ENCODE data around the gene SELENOH. TPM values are rescaled to one million over a fixed set of nuclear protein-coding genes. Genes with fewer than 3 reads are reported as not detected.
A peak's percentile ranks its signal among the peaks of the same experiment; 100 is the strongest.

The SELENOH gene
- total RNA-seq, 1 experiment from 2014 or later: 112 TPM

- Histone ChIP-seq H3K4me3 (ENCODE audit: low read depth in 2 of 2, low read length in 2 of 2) (peak overlapping the region in 1 of 2 experiments; percentile 43; a peak in 1 of 4 replicates), H3K9me3 (ENCODE audit: control insufficient read depth, insufficient read depth, low read depth, low read length) (no peaks in the 10 kb centered on the region), H3K27me3 (ENCODE audit: control insufficient read depth, insufficient read depth, low read length) (no peaks in the 10 kb centered on the region), H3K27ac (ENCODE audit: low read length) (peak overlapping the region; percentile 99), H3K4me1 (ENCODE audit: control insufficient read depth, insufficient read depth, low read length) (peaks cover 93% of the 10 kb centered on the region), H3K36me3 (ENCODE audit: control insufficient read depth, insufficient read depth, low read length) (no peaks in the 10 kb centered on the region; the same call in 1 of the 2 replicates)
- ChIA-PET CTCF (no interaction called here), POLR2A (no interaction called here)
- no peak for ATAC-seq
- no peak for DNase-seq (ENCODE audit: low read depth, low spot score)
- TF ChIP-seq POLR2AphosphoS5 (IDR thresholded peaks at IDR 0.05; ENCODE audit: low read depth, low read length) (no peak), TCF7L2 (IDR thresholded peaks at IDR 0.05; ENCODE audit: low read depth, low read length) (no peak), CTCF (IDR thresholded peaks at IDR 0.05) (no peak), SIN3A (IDR thresholded peaks at IDR 0.05; ENCODE audit: borderline replicate concordance, insufficient read depth, low read depth, low read length) (no peak)
- TF ChIP-seq, protein P1, sequence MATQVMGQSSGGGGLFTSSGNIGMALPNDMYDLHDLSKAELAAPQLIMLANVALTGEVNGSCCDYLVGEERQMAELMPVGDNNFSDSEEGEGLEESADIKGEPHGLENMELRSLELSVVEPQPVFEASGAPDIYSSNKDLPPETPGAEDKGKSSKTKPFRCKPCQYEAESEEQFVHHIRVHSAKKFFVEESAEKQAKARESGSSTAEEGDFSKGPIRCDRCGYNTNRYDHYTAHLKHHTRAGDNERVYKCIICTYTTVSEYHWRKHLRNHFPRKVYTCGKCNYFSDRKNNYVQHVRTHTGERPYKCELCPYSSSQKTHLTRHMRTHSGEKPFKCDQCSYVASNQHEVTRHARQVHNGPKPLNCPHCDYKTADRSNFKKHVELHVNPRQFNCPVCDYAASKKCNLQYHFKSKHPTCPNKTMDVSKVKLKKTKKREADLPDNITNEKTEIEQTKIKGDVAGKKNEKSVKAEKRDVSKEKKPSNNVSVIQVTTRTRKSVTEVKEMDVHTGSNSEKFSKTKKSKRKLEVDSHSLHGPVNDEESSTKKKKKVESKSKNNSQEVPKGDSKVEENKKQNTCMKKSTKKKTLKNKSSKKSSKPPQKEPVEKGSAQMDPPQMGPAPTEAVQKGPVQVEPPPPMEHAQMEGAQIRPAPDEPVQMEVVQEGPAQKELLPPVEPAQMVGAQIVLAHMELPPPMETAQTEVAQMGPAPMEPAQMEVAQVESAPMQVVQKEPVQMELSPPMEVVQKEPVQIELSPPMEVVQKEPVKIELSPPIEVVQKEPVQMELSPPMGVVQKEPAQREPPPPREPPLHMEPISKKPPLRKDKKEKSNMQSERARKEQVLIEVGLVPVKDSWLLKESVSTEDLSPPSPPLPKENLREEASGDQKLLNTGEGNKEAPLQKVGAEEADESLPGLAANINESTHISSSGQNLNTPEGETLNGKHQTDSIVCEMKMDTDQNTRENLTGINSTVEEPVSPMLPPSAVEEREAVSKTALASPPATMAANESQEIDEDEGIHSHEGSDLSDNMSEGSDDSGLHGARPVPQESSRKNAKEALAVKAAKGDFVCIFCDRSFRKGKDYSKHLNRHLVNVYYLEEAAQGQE (IDR thresholded peaks at IDR 0.05; ENCODE audit: insufficient read depth in 1 of 2, low read depth in 2 of 2, low read length in 1 of 2): no peak
- intact Hi-C loops (cut with micrococcal nuclease; ENCODE audit: unreplicated experiment): no loop called here
- in situ Hi-C loops (cut with HindIII; ENCODE audit: low pct_unique_long_range_greater_than_20kb, low sequenced_read_pairs): no loop called here
- no TSS peak for BruUV-seq (replicated peaks)
Measured at GRCh38 chr11:57776577-57777210, 35.4 kb downstream of the SELENOH start.

- TF ChIP-seq, protein P1 (IDR thresholded peaks at IDR 0.05; ENCODE audit: insufficient read depth in 1 of 2, low read depth in 2 of 2, low read length in 1 of 2): no peak
- TF ChIP-seq TCF7L2 (IDR thresholded peaks at IDR 0.05; ENCODE audit: low read depth, low read length): no peak
- no peak for TF ChIP-seq POLR2AphosphoS5 (IDR thresholded peaks at IDR 0.05; ENCODE audit: low read depth, low read length)
- TF ChIP-seq SIN3A (IDR thresholded peaks at IDR 0.05; ENCODE audit: borderline replicate concordance, insufficient read depth, low read depth, low read length): no peak
- no peak for TF ChIP-seq CTCF (IDR thresholded peaks at IDR 0.05)
- H3K36me3 ChIP-seq (ENCODE audit: control insufficient read depth, insufficient read depth, low read length): no peaks in the 10 kb centered on the region; the same call in 1 of the 2 replicates
- BruUV-seq (replicated peaks): no TSS peak
- peak; percentile 46 for ATAC-seq
- CTCF ChIA-PET: interaction anchor here (0.6 to 0.9 kb wide), 2 partner anchors 14 to 20 kb away, joined by 3 to 5 read pairs; no protein-coding TSS in a partner anchor
- peak overlapping the region; percentile 99 for H3K27ac ChIP-seq (ENCODE audit: low read length)
- POLR2A ChIA-PET: interaction anchor here (0.6 to 2.1 kb wide), 4 partner anchors 11 to 456 kb away, joined by 3 to 22 read pairs (median 10); partner anchors contain the start of gene CTNND1
- no peak for DNase-seq (ENCODE audit: low read depth, low spot score)
- peak overlapping the region; percentile 30 to 43 for H3K4me3 ChIP-seq (ENCODE audit: low read depth in 2 of 2, low read length in 2 of 2)
- no peaks in the 10 kb centered on the region for H3K27me3 ChIP-seq (ENCODE audit: control insufficient read depth, insufficient read depth, low read length)
- H3K4me1 ChIP-seq (ENCODE audit: control insufficient read depth, insufficient read depth, low read length): peaks cover 91% of the 10 kb centered on the region
- intact Hi-C loops (cut with micrococcal nuclease; ENCODE audit: unreplicated experiment): no loop called here
- H3K9me3 ChIP-seq (ENCODE audit: control insufficient read depth, insufficient read depth, low read depth, low read length): no peaks in the 10 kb centered on the region
- in situ Hi-C loops (cut with HindIII; ENCODE audit: low pct_unique_long_range_greater_than_20kb, low sequenced_read_pairs): no loop called here
Measured at GRCh38 chr11:57777969-57778317, 36.7 kb downstream of the SELENOH start.
